Measurements from ENCODE around the gene CRACDL. TPM values are rescaled to one million over a fixed set of nuclear protein-coding genes. Genes with fewer than 3 reads are reported as not detected.

Gene CRACDL
- total RNA-seq, 1 donor from 2014 or later: 17.8 TPM

GRCh38 chr2:98773907-98774306 lies 162.1 kb downstream of the CRACDL start:
- intact Hi-C loops (cut with DNase I): no loop called here
- TF ChIP-seq CTCF (IDR thresholded peaks at IDR 0.05): no peak
- Histone ChIP-seq H3K4me1 (peaks cover 41% of the 10 kb centered on the region), H3K27me3 (ENCODE audit: low read depth) (no peaks in the 10 kb centered on the region), H3K27ac (no peak overlapping the region), H3K4me3 (no peak overlapping the region), H3K9me3 (no peaks in the 10 kb centered on the region), H3K36me3 (no peaks in the 10 kb centered on the region)
- no peak for DNase-seq
- ATAC-seq: no peak

GRCh38 chr2:98773169-98773568 lies 162.9 kb downstream of the CRACDL start:
- Histone ChIP-seq H3K4me1 (peaks cover 48% of the 10 kb centered on the region), H3K27me3 (ENCODE audit: low read depth) (no peaks in the 10 kb centered on the region), H3K4me3 (no peak overlapping the region), H3K36me3 (no peaks in the 10 kb centered on the region), H3K9me3 (no peaks in the 10 kb centered on the region), H3K27ac (no peak overlapping the region)
- no peak for TF ChIP-seq CTCF (IDR thresholded peaks at IDR 0.05)
- intact Hi-C loops (cut with DNase I): no loop called here
- no peak for DNase-seq
- no peak for ATAC-seq

- peaks cover 49% of the 10 kb centered on the region for H3K4me1 ChIP-seq
- no peak for DNase-seq
- H3K4me3 ChIP-seq: peak overlapping the region; percentile 25
- intact Hi-C loops (cut with DNase I): no loop called here
- no peaks in the 10 kb centered on the region for H3K27me3 ChIP-seq (ENCODE audit: low read depth)
- no peaks in the 10 kb centered on the region for H3K9me3 ChIP-seq
- H3K36me3 ChIP-seq: no peaks in the 10 kb centered on the region
- TF ChIP-seq CTCF (IDR thresholded peaks at IDR 0.05): no peak
- peak overlapping the region; percentile 62 for H3K27ac ChIP-seq
- peak in 1 of 2 donors; percentile 15 for ATAC-seq
Observed at GRCh38 chr2:98772536-98772935, 163.5 kb downstream of the CRACDL start.

- Histone ChIP-seq H3K9me3 (no peaks in the 10 kb centered on the region), H3K4me1 (peaks cover 49% of the 10 kb centered on the region), H3K27ac (peak overlapping the region; percentile 62), H3K4me3 (peak overlapping the region; percentile 25), H3K27me3 (ENCODE audit: low read depth) (no peaks in the 10 kb centered on the region), H3K36me3 (no peaks in the 10 kb centered on the region)
- DNase-seq (no peak), ATAC-seq (peak; percentile 12 to 29)
- no peak for TF ChIP-seq CTCF (IDR thresholded peaks at IDR 0.05)
- intact Hi-C loops (cut with DNase I): no loop called here
Observed at GRCh38 chr2:98771721-98772524, 164.1 kb downstream of the CRACDL start.

- Histone ChIP-seq H3K9me3 (no peaks in the 10 kb centered on the region), H3K4me3 (peak overlapping the region; percentile 25), H3K36me3 (no peaks in the 10 kb centered on the region), H3K4me1 (peaks cover 49% of the 10 kb centered on the region), H3K27me3 (ENCODE audit: low read depth) (no peaks in the 10 kb centered on the region), H3K27ac (peak overlapping the region; percentile 62)
- TF ChIP-seq CTCF (IDR thresholded peaks at IDR 0.05): no peak
- DNase-seq (no peak), ATAC-seq (no peak)
- intact Hi-C loops (cut with DNase I): no loop called here
Observed at GRCh38 chr2:98771264-98771663, 164.8 kb downstream of the CRACDL start.

All from lower lobe of right lung (tissue), 2 donors.